Left ventricle myocardium inferior (tissue), 1 donor: ENCODE results near the gene MCM6. TPM values are rescaled to one million over a fixed set of nuclear protein-coding genes. Genes with fewer than 3 reads are reported as not detected.
"Not testable (repeated sequence)": the region's sequence is repeated elsewhere in the genome, so short reads cannot be mapped to it uniquely, and the experiment has no call there.

ENCODE experiments used
- DNase-seq: peaks from one replicate; pipeline ENCODE4 v3.0.0-alpha.2; 2020
- H3K27ac ChIP-seq: fragments of 200-600 bp; replicated peaks from 2 replicates; pipeline ENCODE4 v1.8.0; 2021
- H3K27me3 ChIP-seq: fragments of 200-600 bp; 2 replicates; pipeline ENCODE4 v1.8.0; 2021; ENCODE audit warnings: low read depth
- H3K36me3 ChIP-seq: fragments of 200-600 bp; 2 replicates; pipeline ENCODE4 v1.8.0; 2021
- H3K4me1 ChIP-seq: fragments of 200-600 bp; 2 replicates; pipeline ENCODE4 v1.8.0; 2021
- H3K4me3 ChIP-seq: fragments of 200-600 bp; 2 replicates; pipeline ENCODE4 v1.8.0; 2021; ENCODE audit warnings: mild to moderate bottlenecking, moderate library complexity
- H3K9me3 ChIP-seq: fragments of 200-600 bp; replicated peaks from 2 replicates; pipeline ENCODE4 v1.8.0; 2021
- intact Hi-C: fragments of 100-400 bp; cut with micrococcal nuclease; formaldehyde crosslinking; loops from one replicate; pipeline ENCODE4 v1.11.0; 2022
- total RNA-seq: library from RNA; stranded (reverse); fragmentation: NEBNext Ultra II Directional; extraction: Animal tissue kit (Norgen Biotek cat#: 25700); gene quantifications from one replicate; pipeline ENCODE4 v1.2.1, GENCODE V29; 2021
- TF ChIP-seq, protein P1 (sequence below): fragments of 200-600 bp; IDR thresholded peaks from 2 replicates; pipeline ENCODE4 v1.8.0; 2021; ENCODE audit warnings: antibody characterized with exemption, mild to moderate bottlenecking, borderline replicate concordance
- donor health status: DM: no; HTN: yes; CAD: no; lungs with severe emphysema.

The MCM6 gene
- total RNA-seq, 1 donor from 2014 or later: 2.9 TPM

GRCh38 chr2:135898234-135898786 is 22.1 kb upstream of the MCM6 start:
- Histone ChIP-seq H3K9me3 (no peaks in the 10 kb centered on the region), H3K36me3 (peaks cover 16% of the 10 kb centered on the region), H3K27me3 (no peaks in the 10 kb centered on the region), H3K4me1 (no peaks in the 10 kb centered on the region), H3K4me3 (no peak overlapping the region), H3K27ac (no peak overlapping the region)
- TF ChIP-seq, protein P1, sequence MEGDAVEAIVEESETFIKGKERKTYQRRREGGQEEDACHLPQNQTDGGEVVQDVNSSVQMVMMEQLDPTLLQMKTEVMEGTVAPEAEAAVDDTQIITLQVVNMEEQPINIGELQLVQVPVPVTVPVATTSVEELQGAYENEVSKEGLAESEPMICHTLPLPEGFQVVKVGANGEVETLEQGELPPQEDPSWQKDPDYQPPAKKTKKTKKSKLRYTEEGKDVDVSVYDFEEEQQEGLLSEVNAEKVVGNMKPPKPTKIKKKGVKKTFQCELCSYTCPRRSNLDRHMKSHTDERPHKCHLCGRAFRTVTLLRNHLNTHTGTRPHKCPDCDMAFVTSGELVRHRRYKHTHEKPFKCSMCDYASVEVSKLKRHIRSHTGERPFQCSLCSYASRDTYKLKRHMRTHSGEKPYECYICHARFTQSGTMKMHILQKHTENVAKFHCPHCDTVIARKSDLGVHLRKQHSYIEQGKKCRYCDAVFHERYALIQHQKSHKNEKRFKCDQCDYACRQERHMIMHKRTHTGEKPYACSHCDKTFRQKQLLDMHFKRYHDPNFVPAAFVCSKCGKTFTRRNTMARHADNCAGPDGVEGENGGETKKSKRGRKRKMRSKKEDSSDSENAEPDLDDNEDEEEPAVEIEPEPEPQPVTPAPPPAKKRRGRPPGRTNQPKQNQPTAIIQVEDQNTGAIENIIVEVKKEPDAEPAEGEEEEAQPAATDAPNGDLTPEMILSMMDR: no peak
- intact Hi-C loops: no loop called here
- no peak for DNase-seq

GRCh38 chr2:135894930-135895329 is 18.7 kb upstream of the MCM6 start:
- no peak overlapping the region for H3K27ac ChIP-seq
- no peak overlapping the region for H3K4me3 ChIP-seq
- H3K9me3 ChIP-seq: no peaks in the 10 kb centered on the region
- TF ChIP-seq, protein P1: no peak
- no peaks in the 10 kb centered on the region for H3K27me3 ChIP-seq
- intact Hi-C loops: no loop called here
- no peak for DNase-seq
- H3K4me1 ChIP-seq: no peaks in the 10 kb centered on the region
- peaks cover 7% of the 10 kb centered on the region for H3K36me3 ChIP-seq

DNA sequence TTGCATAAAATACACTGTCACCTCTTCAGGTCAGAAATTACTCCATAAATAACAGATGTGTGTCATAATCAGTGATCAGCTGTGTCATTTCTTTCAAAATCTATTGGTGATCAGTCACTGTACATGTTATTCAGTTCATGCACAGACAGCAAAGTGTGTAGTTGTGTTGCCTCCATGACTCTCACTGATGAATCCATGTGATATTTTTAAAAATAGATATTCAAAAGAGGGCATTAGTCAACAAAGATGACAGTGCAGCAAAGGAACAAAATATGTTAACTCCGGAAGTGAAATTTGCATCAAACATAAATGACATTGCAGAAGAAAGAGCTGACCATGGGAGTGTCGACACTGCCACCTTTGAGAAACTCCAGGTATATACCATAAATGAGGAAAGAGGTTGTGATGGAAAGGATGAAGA is 17.1 kb upstream of the MCM6 start:
- TF ChIP-seq, protein P1: no peak
- no peak for DNase-seq
- no peaks in the 10 kb centered on the region for H3K27me3 ChIP-seq
- H3K36me3 ChIP-seq: peaks cover 2% of the 10 kb centered on the region
- no peak overlapping the region for H3K27ac ChIP-seq
- no peak overlapping the region for H3K4me3 ChIP-seq
- intact Hi-C loops: no loop called here
- no peaks in the 10 kb centered on the region for H3K9me3 ChIP-seq
- no peaks in the 10 kb centered on the region for H3K4me1 ChIP-seq

DNA sequence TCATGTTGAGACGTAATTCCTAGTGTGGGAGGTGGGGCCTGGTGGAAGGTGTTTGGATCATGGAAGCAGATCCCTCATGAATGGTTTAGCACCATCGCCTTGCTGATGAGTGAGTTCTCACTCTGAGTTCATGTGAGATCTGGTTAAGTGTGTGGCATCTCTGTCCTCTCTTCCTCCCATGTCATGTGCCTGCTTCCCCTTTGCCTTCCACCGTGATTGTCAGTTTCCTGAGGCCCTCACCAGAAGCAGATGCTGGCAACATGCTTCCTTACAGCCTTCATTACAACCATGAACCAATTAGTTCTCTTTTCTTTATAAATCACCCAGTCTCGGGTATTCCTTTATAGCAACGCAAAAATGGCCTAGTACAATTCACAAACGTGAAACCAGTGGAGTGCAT is 14.6 kb upstream of the MCM6 start:
- intact Hi-C loops: no loop called here
- Histone ChIP-seq H3K27ac (no peak overlapping the region), H3K4me1 (no peaks in the 10 kb centered on the region)

GRCh38 chr2:135890149-135890548 is 13.9 kb upstream of the MCM6 start:
- intact Hi-C loops: no loop called here
- H3K9me3 ChIP-seq: no peaks in the 10 kb centered on the region
- H3K4me3 ChIP-seq: no peak overlapping the region
- H3K4me1 ChIP-seq: no peaks in the 10 kb centered on the region
- DNase-seq: no peak
- H3K27me3 ChIP-seq: peaks cover 6% of the 10 kb centered on the region
- no peaks in the 10 kb centered on the region for H3K36me3 ChIP-seq
- H3K27ac ChIP-seq: no peak overlapping the region
- TF ChIP-seq, protein P1: no peak

More for the DNA sequence above, 14.6 kb upstream of the MCM6 start:
- no peak for DNase-seq
- H3K9me3 ChIP-seq: no peaks in the 10 kb centered on the region
- no peaks in the 10 kb centered on the region for H3K27me3 ChIP-seq
- no peak overlapping the region for H3K4me3 ChIP-seq
- TF ChIP-seq, protein P1: no peak
- H3K36me3 ChIP-seq: no peaks in the 10 kb centered on the region

- H3K36me3 ChIP-seq, H3K4me1 ChIP-seq, intact Hi-C loops, H3K9me3 ChIP-seq, H3K27ac ChIP-seq, DNase-seq, H3K4me3 ChIP-seq: not testable (repeated sequence)
- H3K27me3 ChIP-seq: peaks cover 13% of the 10 kb centered on the region
These were observed 12.3 kb upstream of the MCM6 start for GRCh38 chr2:135888587-135888986.
